ENCODE results near the gene DLGAP4.
"Not testable (repeated sequence)": the region's sequence is repeated elsewhere in the genome, so short reads cannot be mapped to it uniquely, and the experiment has no call there.

The DLGAP4 gene

GRCh38 chr20:36359668-36360406 lies 53.7 kb downstream of the DLGAP4 start:
- no peak for DNase-seq

DNA sequence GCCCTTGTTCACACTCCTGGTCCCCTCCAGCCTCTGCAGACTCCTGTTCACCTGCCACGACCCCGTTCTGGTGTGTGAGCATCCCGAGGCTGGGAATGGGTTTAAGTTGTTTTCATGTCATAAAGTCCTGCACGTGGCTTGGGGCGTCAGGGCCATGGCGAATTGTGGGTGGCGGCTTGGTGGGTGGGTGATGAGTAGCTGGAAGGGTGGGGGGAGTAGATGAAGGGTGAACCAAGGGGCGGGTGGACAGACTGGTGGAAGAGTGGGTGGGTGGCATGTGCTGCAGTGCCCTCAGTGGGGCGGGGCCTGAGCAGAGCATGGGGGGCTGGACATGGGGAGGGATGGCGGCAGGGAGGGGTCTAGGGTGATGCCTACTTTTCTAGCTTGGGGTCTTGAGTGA lies 54.3 kb downstream of the DLGAP4 start:
- DNase-seq: no peak

DNA sequence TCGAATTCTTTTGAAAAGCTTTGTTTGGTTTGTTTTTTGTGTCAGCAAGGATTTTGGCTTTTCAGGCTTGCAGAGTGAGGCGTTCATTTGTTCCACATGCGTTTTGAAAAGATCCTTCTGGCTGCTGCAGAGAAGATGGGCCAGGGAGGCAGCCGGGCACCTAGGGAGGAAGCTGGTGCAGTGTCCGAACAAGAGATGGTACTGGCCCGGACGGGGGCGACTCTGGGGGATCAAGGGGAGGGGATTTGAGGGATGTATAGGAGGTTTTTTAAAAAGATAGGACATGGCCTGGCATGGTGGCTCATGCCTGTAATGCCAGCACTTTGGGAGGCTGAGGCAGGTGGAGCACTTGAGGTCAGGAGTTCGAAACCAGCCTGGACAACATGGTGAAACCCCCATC lies 55.3 kb downstream of the DLGAP4 start:
- DNase-seq: no peak

DNA sequence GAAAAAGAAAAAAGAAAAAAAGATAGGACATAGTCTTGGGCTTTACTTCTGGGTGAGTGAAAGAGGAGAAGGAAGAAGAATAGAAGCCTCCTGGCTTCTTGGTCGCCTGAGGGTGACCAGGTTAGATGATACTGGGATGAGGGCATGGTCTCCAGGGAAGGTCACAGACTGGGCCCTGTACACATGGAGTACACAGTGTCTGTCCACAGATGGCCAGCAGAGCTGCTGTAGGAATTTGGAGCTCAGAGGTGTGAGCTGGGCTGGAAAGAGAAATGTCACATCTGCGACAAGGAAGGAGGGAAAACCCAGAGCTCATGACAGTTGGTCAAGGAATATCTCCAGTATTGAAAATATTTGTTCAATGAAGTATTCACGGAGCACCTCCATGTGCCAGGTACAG lies 56.1 kb downstream of the DLGAP4 start:
- no peak for DNase-seq

- DNase-seq: no peak
Measured at GRCh38 chr20:36362978-36363713, 57.0 kb downstream of the DLGAP4 start.

- DNase-seq: no peak
Measured at GRCh38 chr20:36364506-36364905, 58.4 kb downstream of the DLGAP4 start.

DNA sequence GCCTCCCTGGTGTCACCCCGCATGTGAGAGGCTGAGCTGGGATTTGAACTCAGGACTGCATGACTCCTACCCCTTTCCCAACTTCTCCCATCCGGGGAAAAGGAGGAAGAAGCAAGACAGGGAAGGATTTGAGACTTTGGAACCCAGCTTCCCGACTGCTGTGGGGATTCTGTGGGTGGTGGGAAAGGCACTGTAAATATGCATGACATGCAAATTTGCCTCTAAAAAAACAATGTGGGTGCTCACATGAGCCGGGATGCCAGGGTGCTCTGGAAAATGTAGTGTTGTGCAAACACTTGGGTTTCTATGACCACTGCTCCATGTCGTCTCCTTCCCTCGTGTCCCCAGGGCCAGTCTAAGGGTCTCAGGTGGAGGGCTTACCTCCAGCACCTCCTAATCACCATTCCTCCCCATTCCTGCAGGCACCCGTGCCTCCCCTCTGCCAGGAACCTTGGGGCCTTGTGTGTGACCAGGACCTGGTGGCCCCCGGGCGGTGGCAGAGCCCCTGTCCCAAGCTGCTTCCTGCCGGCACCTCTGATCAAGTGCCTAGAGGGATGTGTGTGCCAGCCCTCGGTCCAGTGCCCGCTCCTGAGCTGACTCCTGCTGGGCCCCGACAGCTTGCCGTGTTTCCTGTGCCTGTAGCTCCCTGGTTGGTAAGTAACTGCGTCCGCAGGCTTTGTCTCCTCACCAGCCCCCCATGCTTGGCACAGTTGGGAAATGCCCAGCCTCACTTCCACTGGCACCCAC lies 60.7 kb downstream of the DLGAP4 start:
- DNase-seq: no peak

GRCh38 chr20:36367370-36367745 lies 61.2 kb downstream of the DLGAP4 start:
- DNase-seq: no peak

DNA sequence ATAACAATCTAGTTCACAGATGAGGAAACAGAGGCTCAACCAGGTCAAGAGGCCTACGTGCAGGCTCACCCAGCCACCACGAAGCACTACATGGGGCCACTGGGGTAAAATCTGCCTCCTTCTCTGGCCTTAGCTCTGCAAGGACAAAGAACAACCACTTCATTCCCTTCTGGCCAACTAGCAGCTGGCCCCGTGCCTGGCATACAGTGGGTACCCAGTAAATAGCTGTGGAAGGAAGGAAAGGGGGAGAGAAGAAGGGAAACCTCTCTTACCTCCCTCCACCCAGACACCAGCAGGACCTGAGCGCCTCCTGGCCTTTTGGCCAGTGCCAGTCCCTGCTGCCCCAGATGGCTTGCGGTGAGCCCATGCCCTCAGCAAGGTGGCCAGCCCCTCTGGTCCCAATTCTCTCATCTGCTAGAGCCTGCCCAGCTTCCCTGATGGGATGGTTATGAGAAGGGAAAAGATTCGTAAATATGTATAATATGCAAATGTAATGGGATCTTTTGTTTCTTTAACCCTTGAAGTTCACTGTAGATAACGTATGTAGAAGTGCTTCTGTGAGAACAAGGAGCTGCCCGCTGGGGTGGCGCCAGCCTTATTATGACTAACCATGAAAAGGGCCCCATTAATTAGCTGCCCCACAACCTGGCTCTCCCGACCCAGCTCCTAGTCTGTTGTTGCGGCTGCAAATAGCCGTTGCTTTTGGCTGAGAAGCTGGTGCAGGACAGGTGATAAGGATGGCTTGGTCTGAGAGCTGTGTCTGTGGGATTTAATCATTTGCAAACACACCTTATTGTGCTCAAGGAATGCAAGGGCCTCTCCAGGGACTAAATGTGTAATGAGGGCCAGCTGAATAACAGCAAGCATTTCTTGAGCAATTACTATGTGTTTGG lies 62.0 kb downstream of the DLGAP4 start:
- no peak for DNase-seq

DNA sequence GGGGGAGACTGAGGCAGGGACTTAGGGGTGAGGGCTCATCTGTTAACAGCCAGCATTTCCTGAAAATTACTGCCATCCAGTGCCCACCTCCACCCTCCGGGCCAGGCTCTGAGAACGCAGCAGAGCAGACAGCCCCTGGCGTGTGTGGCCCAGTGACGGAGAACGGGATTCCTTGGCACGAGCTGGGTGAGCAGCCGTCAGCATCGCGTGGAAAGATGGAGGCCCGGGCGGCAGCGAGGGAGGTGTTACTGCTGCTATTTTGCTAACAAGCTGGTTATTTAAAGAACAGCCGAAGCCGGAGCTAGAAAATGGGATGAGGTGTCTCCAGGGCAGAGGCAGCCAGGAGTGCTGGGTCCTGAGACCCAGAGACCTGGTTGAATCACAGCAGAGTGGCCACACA lies 62.7 kb downstream of the DLGAP4 start:
- no peak for DNase-seq

GRCh38 chr20:36369739-36370138 lies 63.6 kb downstream of the DLGAP4 start:
- no peak for DNase-seq

DNA sequence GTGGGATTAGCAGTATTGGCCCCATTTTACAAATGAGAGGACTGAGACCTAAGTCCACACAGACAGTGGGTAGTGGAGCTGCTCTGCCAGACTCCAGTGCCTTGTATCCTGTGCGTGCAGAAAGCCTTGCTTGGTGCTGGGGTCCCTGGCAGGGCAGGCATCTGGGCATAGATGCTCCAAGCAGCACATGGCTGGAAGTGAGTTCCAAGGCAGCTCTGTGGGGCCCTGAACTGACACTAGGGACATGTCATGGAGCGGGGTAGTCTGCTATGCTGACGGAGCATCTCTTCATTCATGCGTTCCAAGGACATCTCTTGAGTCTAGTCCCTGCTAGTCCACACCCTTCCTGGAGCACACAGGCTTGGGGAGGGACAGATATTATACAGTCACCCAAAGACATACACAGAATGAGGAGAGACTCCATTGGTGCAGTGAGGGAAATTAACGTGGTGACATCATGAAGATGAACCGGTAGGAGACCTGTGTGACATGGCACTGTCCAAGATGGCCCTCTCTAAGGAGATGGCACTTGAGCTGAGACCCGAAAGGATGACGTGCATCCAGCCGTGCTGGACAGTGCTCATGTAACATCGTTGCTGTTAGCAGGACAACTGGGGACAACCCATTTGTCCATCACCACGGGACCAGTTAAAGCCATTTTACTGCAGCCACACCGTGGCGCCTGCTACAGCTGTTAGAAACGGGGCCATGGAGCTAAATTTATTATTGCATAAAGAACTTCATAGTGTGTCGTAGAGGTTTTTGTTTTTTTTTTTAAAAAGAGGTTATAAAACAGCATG lies 65.1 kb downstream of the DLGAP4 start:
- no peak for DNase-seq

- no peak for DNase-seq
Measured at GRCh38 chr20:36372666-36373065, 66.5 kb downstream of the DLGAP4 start.

GRCh38 chr20:36373089-36373488 lies 67.0 kb downstream of the DLGAP4 start:
- DNase-seq: no peak

GRCh38 chr20:36374995-36375394 lies 68.9 kb downstream of the DLGAP4 start:
- no peak for DNase-seq

DNA sequence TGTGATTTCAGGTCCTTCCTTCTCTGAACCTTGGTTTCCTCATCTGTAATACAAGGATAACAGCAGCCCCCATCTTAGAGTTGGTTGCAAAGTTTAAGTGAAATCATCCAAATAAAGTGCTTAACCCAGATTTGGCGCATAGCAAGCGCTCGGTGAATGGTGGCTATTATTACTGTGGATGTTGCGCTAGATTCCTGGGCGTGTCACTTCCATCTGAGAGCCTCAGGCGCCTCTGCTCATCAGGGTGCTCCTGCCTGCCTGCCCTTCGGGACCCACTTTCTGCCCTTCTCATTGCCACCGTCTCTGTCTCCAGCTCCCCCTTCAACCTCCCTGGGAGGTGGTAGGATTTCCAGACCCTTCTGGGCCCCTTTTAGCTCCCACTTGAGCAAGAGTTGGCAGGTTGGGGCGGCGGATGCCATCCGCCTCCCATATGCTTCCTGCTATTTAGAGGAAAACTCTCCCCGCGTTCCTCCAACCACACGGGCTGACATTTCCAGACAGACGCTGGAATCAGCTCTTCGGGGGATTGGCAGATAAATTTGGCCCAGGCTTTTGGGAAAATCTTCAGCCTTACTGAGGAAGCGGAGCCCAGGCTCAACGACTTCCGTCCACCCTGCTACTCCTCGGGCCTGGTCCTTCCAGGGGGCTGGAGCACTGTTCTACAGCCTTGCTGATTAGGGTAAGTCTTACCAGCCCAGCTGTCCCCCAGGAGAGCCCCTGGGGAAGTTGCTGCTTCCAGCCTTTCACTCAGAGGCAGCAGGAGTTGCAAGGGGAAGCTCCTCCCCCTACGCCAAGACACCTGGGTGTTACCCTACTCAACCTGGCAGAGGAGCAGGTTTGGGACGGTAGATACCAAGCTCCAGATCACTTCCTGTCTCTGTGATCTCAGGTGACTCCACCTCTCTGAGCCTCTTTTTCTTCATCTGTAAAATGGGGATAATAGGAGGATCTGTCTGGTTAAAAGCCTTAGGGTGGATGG lies 71.5 kb downstream of the DLGAP4 start:
- no peak for DNase-seq

- DNase-seq: no peak
Measured at GRCh38 chr20:36378686-36379085, 72.5 kb downstream of the DLGAP4 start.

GRCh38 chr20:36379914-36380313 lies 73.8 kb downstream of the DLGAP4 start:
- DNase-seq: not testable (repeated sequence)

GRCh38 chr20:36384022-36384619 lies 78.0 kb downstream of the DLGAP4 start:
- DNase-seq: no peak

DNA sequence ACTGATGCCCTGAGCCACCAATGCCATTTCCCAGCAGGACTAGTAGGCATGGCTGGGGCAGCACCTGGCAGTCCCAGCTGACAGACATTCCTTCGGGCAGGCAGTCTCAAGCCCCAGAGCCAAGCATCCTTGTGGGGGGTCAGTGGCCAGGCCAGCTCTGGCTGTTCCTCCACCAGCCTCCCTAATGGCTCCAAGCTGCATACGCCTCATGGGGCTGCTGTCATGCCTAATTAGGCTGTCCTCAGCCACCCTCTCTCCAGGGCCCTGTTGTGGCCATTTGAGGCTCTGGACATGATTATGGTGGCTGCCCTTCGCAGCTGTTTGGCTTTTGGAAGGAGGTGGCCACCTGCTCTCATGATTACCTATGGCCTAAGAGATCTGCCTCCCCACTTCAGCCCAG lies 79.4 kb downstream of the DLGAP4 start:
- no peak for DNase-seq
